Neural progenitor cell (in vitro differentiated cells): ENCODE measurements around the gene ARFGAP1. TPM values are rescaled to one million over a fixed set of nuclear protein-coding genes. Genes with fewer than 3 reads are reported as not detected.
A peak's percentile ranks its signal among the peaks of the same experiment; 100 is the strongest.

Experiments
- DNase-seq: peaks from one replicate; pipeline ENCODE4 v3.0.0-alpha.2; 2016; ENCODE audit warnings: low spot score
- H2AFZ ChIP-seq: fragments of 200-600 bp; sonication (generic); replicated peaks from 2 replicates; pipeline ENCODE4 v1.6.1; 2016; ENCODE audit warnings: antibody characterized with exemption
- H3F3A ChIP-seq: fragments of 200-600 bp; sonication (generic); 2 replicates; pipeline ENCODE4 v1.6.1; 2016; ENCODE audit warnings: antibody characterized with exemption, low read depth
- H3K27ac ChIP-seq: fragments of 200-600 bp; sonication (generic); 2 replicates; pipeline ENCODE4 v1.5.1; 2016; ENCODE audit warnings: mild to moderate bottlenecking
- H3K27me3 ChIP-seq: fragments of 200-600 bp; sonication (generic); 2 replicates; pipeline ENCODE4 v1.6.1; 2016; ENCODE audit warnings: mild to moderate bottlenecking, moderate library complexity
- H3K36me3 ChIP-seq: fragments of 200-600 bp; sonication (generic); 2 replicates; pipeline ENCODE4 v1.5.1; 2016
- H3K4me1 ChIP-seq: fragments of 200-600 bp; sonication (generic); 2 replicates; pipeline ENCODE4 v1.6.1; 2016; ENCODE audit warnings: mixed run types
- H3K4me2 ChIP-seq: fragments of 200-600 bp; sonication (generic); 2 replicates; pipeline ENCODE4 v1.6.1; 2016
- H3K4me3 ChIP-seq: fragments of 200-600 bp; sonication (generic); 2 replicates; pipeline ENCODE4 v1.5.1; 2016
- H3K79me2 ChIP-seq: fragments of 200-600 bp; sonication (generic); 2 replicates; pipeline ENCODE4 v1.6.1; 2016; ENCODE audit warnings: low read depth
- H3K9ac ChIP-seq: fragments of 200-600 bp; sonication (generic); 2 replicates; pipeline ENCODE4 v1.6.1; 2016
- H3K9me3 ChIP-seq: fragments of 200-600 bp; sonication (generic); 2 replicates; pipeline ENCODE4 v1.5.1; 2016; ENCODE audit warnings: low read depth
- H4K20me1 ChIP-seq: fragments of 200-600 bp; sonication (generic); 2 replicates; pipeline ENCODE4 v1.6.1; 2016; ENCODE audit warnings: low read depth
- H3K27ac Mint-ChIP-seq: 3 replicates; pipeline ENCODE4 v1.8.0; 2021; ENCODE audit warnings: mixed read lengths
- H3K27me3 Mint-ChIP-seq: 2 replicates; pipeline ENCODE4 v1.8.0; 2022; ENCODE audit warnings: low read depth, mild to moderate bottlenecking, inconsistent platforms, moderate library complexity, mixed read lengths; ENCODE audit not compliant: insufficient read depth
- H3K36me3 Mint-ChIP-seq: 3 replicates; pipeline ENCODE4 v1.8.0; 2021; ENCODE audit warnings: mixed read lengths
- H3K4me1 Mint-ChIP-seq: 3 replicates; pipeline ENCODE4 v1.8.0; 2021; ENCODE audit warnings: mixed read lengths
- H3K4me3 Mint-ChIP-seq: 3 replicates; pipeline ENCODE4 v1.8.0; 2021; ENCODE audit warnings: mild to moderate bottlenecking, moderate library complexity, mixed read lengths
- H3K9me3 Mint-ChIP-seq: 3 replicates; pipeline ENCODE4 v1.8.0; 2020; ENCODE audit warnings: mixed read lengths
- EZH2 ChIP-seq: fragments of 200-600 bp; sonication (generic); IDR thresholded peaks from 2 replicates; pipeline ENCODE4 v1.6.1; 2017; ENCODE audit warnings: antibody characterized with exemption, mild to moderate bottlenecking, moderate library complexity
- EZH2phosphoT487 ChIP-seq: fragments of 200-600 bp; sonication (generic); IDR thresholded peaks from 2 replicates; pipeline ENCODE4 v1.6.1; 2017; ENCODE audit warnings: antibody characterized with exemption
- total RNA-seq: library from RNA; depleted of rRNA; stranded (reverse); fragments of >200 nt; gene quantifications from 2 replicates; pipeline ENCODE4 v1.2.3, GENCODE V29; 2015; ENCODE audit warnings: low replicate concordance
- TF ChIP-seq, protein P1 (sequence below): fragments of 200-600 bp; sonication (generic); IDR thresholded peaks from 2 replicates; pipeline ENCODE4 v1.5.1; 2017; ENCODE audit warnings: antibody characterized with exemption, mild to moderate bottlenecking

Gene ARFGAP1
- total RNA-seq, 1 donor from 2014 or later, result 43.7 TPM

- Mint-ChIP-seq H3K4me3 (no peak within 1 kb of the TSS), H3K9me3 (no peaks in the 10 kb centered on the region), H3K27me3 (peaks cover 9% of the 10 kb centered on the region), H3K27ac (peak within 1 kb of the TSS; percentile 79), H3K4me1 (peaks cover 36% of the 10 kb centered on the region), H3K36me3 (no peaks in the 10 kb centered on the region)
- H3F3A ChIP-seq, result peaks cover 15% of the 10 kb centered on the region
- no peak within 1 kb of the TSS for H3K27ac ChIP-seq
- H3K79me2 ChIP-seq, result no peaks in the 10 kb centered on the region
- peak within 1 kb of the TSS; percentile 60 for H3K4me2 ChIP-seq
- no peaks in the 10 kb centered on the region for H4K20me1 ChIP-seq
- no peaks in the 10 kb centered on the region for H3K36me3 ChIP-seq
- no peak within 1 kb of the TSS for H3K4me3 ChIP-seq
- H3K9me3 ChIP-seq, result no peaks in the 10 kb centered on the region
- DNase-seq, result no peak
- TF ChIP-seq EZH2, result no peak
- H3K9ac ChIP-seq, result no peak within 1 kb of the TSS
- peak within 1 kb of the TSS; percentile 65 for H2AFZ ChIP-seq
- no peaks in the 10 kb centered on the region for H3K27me3 ChIP-seq
- H3K4me1 ChIP-seq, result peaks cover 17% of the 10 kb centered on the region
These were observed 37.1 kb upstream of the ARFGAP1 start, which contains the start of gene BIRC7 for GRCh38 chr20:63235399-63235983. BIRC7 (plus strand) TSS chr20:63235905; CDS start chr20:63236097, 192 bp downstream.

DNA sequence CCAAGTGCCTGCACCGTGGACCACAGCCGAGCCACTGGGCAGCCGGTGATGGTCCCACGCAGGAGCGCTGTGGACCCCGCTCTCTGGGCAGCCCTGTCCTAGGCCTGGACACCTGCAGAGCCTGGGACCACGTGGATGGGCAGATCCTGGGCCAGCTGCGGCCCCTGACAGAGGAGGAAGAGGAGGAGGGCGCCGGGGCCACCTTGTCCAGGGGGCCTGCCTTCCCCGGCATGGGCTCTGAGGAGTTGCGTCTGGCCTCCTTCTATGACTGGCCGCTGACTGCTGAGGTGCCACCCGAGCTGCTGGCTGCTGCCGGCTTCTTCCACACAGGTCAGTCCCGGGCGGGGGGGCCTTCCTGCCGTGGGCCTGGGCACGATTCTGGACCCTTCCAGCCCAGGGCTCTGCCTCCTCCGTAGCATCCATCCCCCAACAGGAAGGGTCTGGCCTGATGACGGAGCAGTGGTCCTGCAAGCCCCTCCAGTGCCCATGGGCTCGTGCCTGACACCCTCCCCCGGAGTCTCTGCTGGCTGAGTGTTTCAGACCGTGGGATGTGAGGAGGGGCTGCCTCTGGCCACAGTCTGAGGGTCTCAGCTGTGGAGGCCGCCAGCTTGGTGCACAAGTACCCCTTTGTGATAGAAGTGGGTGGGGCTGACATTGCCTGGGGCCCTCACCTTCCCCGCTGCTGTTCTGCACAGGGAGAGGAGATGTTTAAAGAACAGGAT is 36.3 kb upstream of the ARFGAP1 start:
- Histone ChIP-seq H3K9me3 (no peaks in the 10 kb centered on the region), H3K79me2 (no peaks in the 10 kb centered on the region), H3K9ac (no peak overlapping the region), H3K4me3 (no peak overlapping the region), H3K4me2 (no peak overlapping the region), H2AFZ (no peak overlapping the region), H3K4me1 (peaks cover 11% of the 10 kb centered on the region), H3K27ac (no peak overlapping the region), H3F3A (peaks cover 11% of the 10 kb centered on the region), H4K20me1 (no peaks in the 10 kb centered on the region), H3K27me3 (no peaks in the 10 kb centered on the region), H3K36me3 (no peaks in the 10 kb centered on the region)
- Mint-ChIP-seq H3K27ac (peak overlapping the region; percentile 57), H3K9me3 (no peaks in the 10 kb centered on the region), H3K4me1 (peaks cover 29% of the 10 kb centered on the region), H3K27me3 (peaks cover 9% of the 10 kb centered on the region), H3K4me3 (no peak overlapping the region), H3K36me3 (no peaks in the 10 kb centered on the region)
- no peak for DNase-seq
- TF ChIP-seq EZH2phosphoT487 (no peak), EZH2 (no peak)
- TF ChIP-seq, protein P1, sequence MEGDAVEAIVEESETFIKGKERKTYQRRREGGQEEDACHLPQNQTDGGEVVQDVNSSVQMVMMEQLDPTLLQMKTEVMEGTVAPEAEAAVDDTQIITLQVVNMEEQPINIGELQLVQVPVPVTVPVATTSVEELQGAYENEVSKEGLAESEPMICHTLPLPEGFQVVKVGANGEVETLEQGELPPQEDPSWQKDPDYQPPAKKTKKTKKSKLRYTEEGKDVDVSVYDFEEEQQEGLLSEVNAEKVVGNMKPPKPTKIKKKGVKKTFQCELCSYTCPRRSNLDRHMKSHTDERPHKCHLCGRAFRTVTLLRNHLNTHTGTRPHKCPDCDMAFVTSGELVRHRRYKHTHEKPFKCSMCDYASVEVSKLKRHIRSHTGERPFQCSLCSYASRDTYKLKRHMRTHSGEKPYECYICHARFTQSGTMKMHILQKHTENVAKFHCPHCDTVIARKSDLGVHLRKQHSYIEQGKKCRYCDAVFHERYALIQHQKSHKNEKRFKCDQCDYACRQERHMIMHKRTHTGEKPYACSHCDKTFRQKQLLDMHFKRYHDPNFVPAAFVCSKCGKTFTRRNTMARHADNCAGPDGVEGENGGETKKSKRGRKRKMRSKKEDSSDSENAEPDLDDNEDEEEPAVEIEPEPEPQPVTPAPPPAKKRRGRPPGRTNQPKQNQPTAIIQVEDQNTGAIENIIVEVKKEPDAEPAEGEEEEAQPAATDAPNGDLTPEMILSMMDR, result no peak

- no peak for TF ChIP-seq EZH2
- no peak for TF ChIP-seq EZH2phosphoT487
- TF ChIP-seq, protein P1, result no peak
- Histone ChIP-seq H3K36me3 (no peaks in the 10 kb centered on the region), H3F3A (peaks cover 11% of the 10 kb centered on the region), H3K4me1 (peaks cover 11% of the 10 kb centered on the region), H3K9me3 (no peaks in the 10 kb centered on the region), H3K27me3 (no peaks in the 10 kb centered on the region), H2AFZ (no peak overlapping the region), H3K9ac (no peak overlapping the region), H4K20me1 (no peaks in the 10 kb centered on the region), H3K4me2 (no peak overlapping the region), H3K79me2 (no peaks in the 10 kb centered on the region), H3K27ac (no peak overlapping the region), H3K4me3 (no peak overlapping the region)
- Mint-ChIP-seq H3K4me3 (no peak overlapping the region), H3K4me1 (peaks cover 23% of the 10 kb centered on the region), H3K9me3 (no peaks in the 10 kb centered on the region), H3K36me3 (peaks cover 3% of the 10 kb centered on the region), H3K27ac (no peak overlapping the region), H3K27me3 (peaks cover 2% of the 10 kb centered on the region)
- DNase-seq, result no peak
These were observed 34.6 kb upstream of the ARFGAP1 start for GRCh38 chr20:63238031-63238430.
